Gastrocnemius medialis (tissue), 4 donors: Measurements from ENCODE around the gene NCBP2. TPM values are rescaled to one million over a fixed set of nuclear protein-coding genes. Genes with fewer than 3 reads are reported as not detected.

Experiments used
- ATAC-seq, 2 donors: fragments of 150-250 bp; one replicate each; pipeline ENCODE4 v1.9.1; 2016
- DNase-seq, 2 donors: peaks; one replicate each; pipeline ENCODE4 v3.0.0-alpha.2; 2019
- H3K27ac ChIP-seq, 4 donors: fragments of 200-600 bp; sonication (generic); 1 replicate in 1 of 4; 2 replicates in 3 of 4; pipeline ENCODE4 v1.5.1; 2016 to 2018; ENCODE audit warnings: mild to moderate bottlenecking in 2 of 4, moderate library complexity in 1 of 4
- H3K27me3 ChIP-seq, 3 donors: fragments of 200-600 bp; sonication (generic) in 2 of 3; 1 replicate in 1 of 3; 2 replicates in 2 of 3; pipeline versions ENCODE4 v1.5.1 to v1.6.0; 2016 to 2019; ENCODE audit warnings: mild to moderate bottlenecking in 1 of 3, moderate library complexity in 1 of 3
- H3K36me3 ChIP-seq, 2 donors: fragments of 200-600 bp; sonication (generic) in 1 of 2; one replicate each; pipeline ENCODE4 v1.5.1; 2017 to 2018
- H3K4me1 ChIP-seq, 2 donors: fragments of 200-600 bp; sonication (generic) in 1 of 2; one replicate each; pipeline ENCODE4 v1.5.1; 2016 to 2017; ENCODE audit warnings: mild to moderate bottlenecking in 2 of 2
- H3K4me3 ChIP-seq, 4 donors: fragments of 200-600 bp; sonication (generic) in 3 of 4; 1 replicate in 1 of 4; 2 replicates in 3 of 4; pipeline ENCODE4 v1.5.1; 2016 to 2019; ENCODE audit warnings: mild to moderate bottlenecking in 2 of 4
- H3K9me3 ChIP-seq, 3 donors: fragments of 200-600 bp; sonication (generic) in 2 of 3; 1 replicate in 1 of 3; 2 replicates in 2 of 3; pipeline ENCODE4 v1.5.1; 2016 to 2019
- POLR2A ChIP-seq, 2 donors: fragments of 450-650 bp; IDR thresholded peaks; one replicate each; pipeline ENCODE4 v1.6.1; 2017; ENCODE audit warnings: antibody characterized with exemption in 2 of 2, mild to moderate bottlenecking in 2 of 2, moderate library complexity in 2 of 2
- in situ Hi-C, 4 donors: fragments of 200-750 bp; cut with MboI; loops; one replicate each; pipeline versions ENCODE4 v1.15.0 to v1.8.0; 2017; ENCODE audit warnings: low sequenced_read_pairs in 4 of 4
- intact Hi-C: fragments of 100-400 bp; cut with DNase I; formaldehyde crosslinking; loops from one replicate; pipeline ENCODE4 v1.15.1; 2023; ENCODE audit warnings: low total_unique reads
- total RNA-seq, 4 donors: library from RNA; depleted of rRNA; stranded (reverse); fragments of >200 nt; gene quantifications; one replicate each; pipeline versions ENCODE4 v1.1.0 to v1.2.3, GENCODE V29; 2016
- TF ChIP-seq, protein P1 (sequence below), 5 experiments: fragments of 450-650 bp in 3 of 5; fragments of 200-600 bp in 2 of 5; sonication (generic) in 2 of 5; IDR thresholded peaks in 4 of 5; conservative IDR thresholded peaks in 1 of 5; 1 replicate in 4 of 5; 2 replicates in 1 of 5; pipeline ENCODE4 v1.5.1; 2016 to 2019; ENCODE audit warnings: antibody characterized with exemption in 5 of 5, mild to moderate bottlenecking in 3 of 5, moderate library complexity in 3 of 5

Gene NCBP2
- total RNA-seq, 4 donors from 2014 or later: 23.4 to 29.9 (median 27.5) TPM

- Histone ChIP-seq H3K4me3 (no peak overlapping the region), H3K9me3 (no peaks in the 10 kb centered on the region), H3K4me1 (peaks cover 0 to 6% of the 10 kb centered on the region in 2 donors), H3K36me3 (peaks cover 0 to 67% of the 10 kb centered on the region in 2 donors), H3K27me3 (no peaks in the 10 kb centered on the region), H3K27ac (peak overlapping the region in 2 of 4 donors; percentile 11 to 26)
- in situ Hi-C loops: no loop called here
- intact Hi-C loops: no loop called here
- TF ChIP-seq, protein P1, sequence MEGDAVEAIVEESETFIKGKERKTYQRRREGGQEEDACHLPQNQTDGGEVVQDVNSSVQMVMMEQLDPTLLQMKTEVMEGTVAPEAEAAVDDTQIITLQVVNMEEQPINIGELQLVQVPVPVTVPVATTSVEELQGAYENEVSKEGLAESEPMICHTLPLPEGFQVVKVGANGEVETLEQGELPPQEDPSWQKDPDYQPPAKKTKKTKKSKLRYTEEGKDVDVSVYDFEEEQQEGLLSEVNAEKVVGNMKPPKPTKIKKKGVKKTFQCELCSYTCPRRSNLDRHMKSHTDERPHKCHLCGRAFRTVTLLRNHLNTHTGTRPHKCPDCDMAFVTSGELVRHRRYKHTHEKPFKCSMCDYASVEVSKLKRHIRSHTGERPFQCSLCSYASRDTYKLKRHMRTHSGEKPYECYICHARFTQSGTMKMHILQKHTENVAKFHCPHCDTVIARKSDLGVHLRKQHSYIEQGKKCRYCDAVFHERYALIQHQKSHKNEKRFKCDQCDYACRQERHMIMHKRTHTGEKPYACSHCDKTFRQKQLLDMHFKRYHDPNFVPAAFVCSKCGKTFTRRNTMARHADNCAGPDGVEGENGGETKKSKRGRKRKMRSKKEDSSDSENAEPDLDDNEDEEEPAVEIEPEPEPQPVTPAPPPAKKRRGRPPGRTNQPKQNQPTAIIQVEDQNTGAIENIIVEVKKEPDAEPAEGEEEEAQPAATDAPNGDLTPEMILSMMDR (IDR thresholded peaks at IDR 0.05 in 4 of 5, conservative IDR thresholded peaks at IDR 0.05 in 1 of 5): no peak
- no peak for TF ChIP-seq POLR2A (IDR thresholded peaks at IDR 0.05)
- no peak for DNase-seq
- ATAC-seq: no peak
Measured at GRCh38 chr3:196902296-196902695, 40.0 kb downstream of the NCBP2 start.

GRCh38 chr3:196901768-196902167, 40.6 kb downstream of the NCBP2 start:
- in situ Hi-C loops (no loop called here), intact Hi-C loops (no loop called here)
- TF ChIP-seq, protein P1 (IDR thresholded peaks at IDR 0.05 in 4 of 5, conservative IDR thresholded peaks at IDR 0.05 in 1 of 5): no peak
- TF ChIP-seq POLR2A (IDR thresholded peaks at IDR 0.05): no peak
- Histone ChIP-seq H3K27ac (no peak overlapping the region), H3K9me3 (no peaks in the 10 kb centered on the region), H3K36me3 (peaks cover 0 to 62% of the 10 kb centered on the region in 2 donors), H3K4me1 (peaks cover 0 to 6% of the 10 kb centered on the region in 2 donors), H3K27me3 (no peaks in the 10 kb centered on the region), H3K4me3 (no peak overlapping the region)
- ATAC-seq (no peak), DNase-seq (no peak)

- Histone ChIP-seq H3K27ac (no peak overlapping the region), H3K36me3 (peaks cover 0 to 15% of the 10 kb centered on the region in 2 donors), H3K4me3 (no peak overlapping the region), H3K4me1 (peaks cover 0 to 13% of the 10 kb centered on the region in 2 donors), H3K27me3 (no peaks in the 10 kb centered on the region), H3K9me3 (no peaks in the 10 kb centered on the region)
- no peak for TF ChIP-seq POLR2A (IDR thresholded peaks at IDR 0.05)
- TF ChIP-seq, protein P1 (IDR thresholded peaks at IDR 0.05 in 4 of 5, conservative IDR thresholded peaks at IDR 0.05 in 1 of 5): no peak
- ATAC-seq: no peak
- no peak for DNase-seq
- in situ Hi-C loops: no loop called here
- intact Hi-C loops: no loop called here
Measured at GRCh38 chr3:196896229-196896628, 46.1 kb downstream of the NCBP2 start.

GRCh38 chr3:196894557-196895295, 47.6 kb downstream of the NCBP2 start:
- TF ChIP-seq, protein P1 (IDR thresholded peaks at IDR 0.05 in 4 of 5, conservative IDR thresholded peaks at IDR 0.05 in 1 of 5): no peak
- TF ChIP-seq POLR2A (IDR thresholded peaks at IDR 0.05): no peak

More at GRCh38 chr3:196894557-196895295, 47.6 kb downstream of the NCBP2 start:
- intact Hi-C loops: no loop called here
- in situ Hi-C loops: no loop called here
- peaks cover 0 to 4% of the 10 kb centered on the region in 2 donors for H3K36me3 ChIP-seq
- H3K4me3 ChIP-seq: no peak overlapping the region
- H3K9me3 ChIP-seq: no peaks in the 10 kb centered on the region
- no peak overlapping the region for H3K27ac ChIP-seq
- H3K27me3 ChIP-seq: no peaks in the 10 kb centered on the region
- H3K4me1 ChIP-seq: peaks cover 11 to 28% of the 10 kb centered on the region in 2 donors
- DNase-seq (no peak), ATAC-seq (no peak)
